ENCODE data around the gene VAV1. TPM values are rescaled to one million over a fixed set of nuclear protein-coding genes. Genes with fewer than 3 reads are reported as not detected.
A peak's percentile ranks its signal among the peaks of the same experiment; 100 is the strongest.

VAV1 gene
- total and polyA plus RNA-seq, 2 experiments from 2014 or later = not detected

DNA sequence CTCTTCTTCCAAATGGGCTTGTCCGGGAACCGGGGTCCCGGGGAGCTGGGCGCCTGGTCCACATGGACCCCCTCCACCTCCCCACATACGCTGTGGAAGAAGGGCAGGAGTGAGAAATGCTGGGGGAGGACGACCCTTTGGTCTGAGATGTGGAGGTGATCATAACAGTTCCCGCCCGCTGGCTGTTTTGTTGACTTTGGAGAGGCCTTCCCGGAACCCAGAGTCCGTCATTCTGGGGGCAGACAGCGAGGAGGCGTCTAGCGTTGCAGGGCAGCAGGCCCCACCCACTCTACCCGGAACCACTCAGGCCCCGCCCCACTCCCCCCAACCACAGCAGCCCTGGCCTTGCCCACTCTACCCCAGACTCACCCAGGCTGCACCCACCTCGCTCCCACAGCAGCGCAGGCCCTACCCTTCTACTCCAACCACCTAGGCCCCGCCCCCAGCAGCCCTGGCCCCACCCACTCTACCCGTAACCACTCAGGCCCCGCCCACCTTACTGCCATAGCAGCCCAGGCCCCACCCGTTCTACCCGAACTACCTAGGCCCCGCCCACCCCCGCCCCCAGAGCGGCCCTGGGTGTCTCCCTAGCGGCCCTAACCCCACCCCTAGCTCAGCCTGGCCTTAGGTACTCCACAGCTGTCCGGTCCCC is 42.2 kb upstream of the VAV1 start:
- Histone ChIP-seq H3K4me2 (ENCODE audit: unreplicated experiment) (no peak overlapping the region), H3K36me3 (ENCODE audit: low read depth) (no peaks in the 10 kb centered on the region), H3K9me3 (ENCODE audit: low read depth) (no peaks in the 10 kb centered on the region), H3K27me3 (replicated peaks; ENCODE audit: insufficient read depth) (no peaks in the 10 kb centered on the region), H3K4me3 (no peak overlapping the region), H3K9ac (no peak overlapping the region), H3K79me2 (ENCODE audit: insufficient read depth) (peaks cover 4% of the 10 kb centered on the region), H3F3A (ENCODE audit: insufficient read depth) (no peaks in the 10 kb centered on the region), H4K20me1 (ENCODE audit: insufficient read depth) (no peaks in the 10 kb centered on the region), H3K4me1 (ENCODE audit: insufficient read depth) (0 out of 2 replicates have a peak, but pooled peaks cover under 1% of the 10 kb centered on the region), H3K27ac (no peak overlapping the region), H2AFZ (no peak overlapping the region), H3K9me2 (ENCODE audit: insufficient read depth) (no peaks in the 10 kb centered on the region)
- TF ChIP-seq EZH2phosphoT487 (IDR thresholded peaks at IDR 0.05; ENCODE audit: insufficient read depth, low read depth) = no peak
- no peak for TF ChIP-seq EZH2 (IDR thresholded peaks at IDR 0.05; ENCODE audit: insufficient read depth, poor library complexity, severe bottlenecking)
- 79 to 99% methylated on average over 7 to 27 of the region's 27 CpGs for WGBS, 2 experiments (ENCODE audit: low coverage in 1 of 2, low lambda C conversion rate in 2 of 2, missing lambda C conversion rate in 2 of 2)
- peak; percentile 46 for DNase-seq
- in situ Hi-C loops (cut with MboI) = no loop called here

DNA sequence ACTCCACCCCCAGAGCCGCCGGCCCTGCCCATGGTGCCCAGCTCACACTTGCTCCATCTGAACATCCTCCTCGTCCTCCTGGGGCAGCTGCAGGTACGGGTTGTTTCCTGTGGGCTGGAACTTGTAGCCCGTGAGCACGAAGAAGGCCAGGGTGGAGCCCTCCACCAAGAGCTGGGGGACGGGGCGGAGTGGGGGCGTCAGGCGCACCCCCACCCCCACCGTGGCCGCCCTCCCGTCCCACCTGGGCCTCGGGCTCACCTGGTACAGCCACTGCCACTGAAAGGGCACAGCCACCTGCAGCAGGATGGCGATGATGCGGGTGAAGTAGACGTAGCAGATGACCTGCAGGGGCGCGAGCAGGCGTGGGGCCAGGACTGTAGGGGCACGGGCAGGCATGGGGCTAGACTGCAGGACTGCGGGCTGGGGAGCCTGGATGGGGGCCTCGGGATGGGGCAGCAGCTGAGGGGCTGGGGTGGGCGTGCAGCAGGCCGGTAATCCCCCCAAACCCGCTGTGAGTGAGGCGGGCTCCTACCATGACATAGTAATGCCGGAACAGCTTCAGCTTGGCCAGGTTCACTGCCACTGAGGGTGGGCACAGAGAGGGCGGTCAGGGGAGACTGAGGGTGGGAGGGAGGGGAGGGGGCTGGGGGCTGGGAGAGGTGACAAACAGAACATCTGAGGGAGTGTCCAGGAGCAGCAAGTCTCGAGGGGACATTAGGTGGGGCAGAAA is 41.4 kb upstream of the VAV1 start:
- Histone ChIP-seq H3K27me3 (replicated peaks; ENCODE audit: insufficient read depth) (no peaks in the 10 kb centered on the region), H3K4me1 (ENCODE audit: insufficient read depth) (0 out of 2 replicates have a peak, but pooled peaks cover 9% of the 10 kb centered on the region), H3K4me3 (no peak overlapping the region), H2AFZ (no peak overlapping the region), H3K4me2 (ENCODE audit: unreplicated experiment) (no peak overlapping the region), H3K9me2 (ENCODE audit: insufficient read depth) (no peaks in the 10 kb centered on the region), H3F3A (ENCODE audit: insufficient read depth) (peaks cover 4% of the 10 kb centered on the region; the same call in 1 of the 2 replicates), H4K20me1 (ENCODE audit: insufficient read depth) (no peaks in the 10 kb centered on the region), H3K27ac (no peak overlapping the region), H3K79me2 (ENCODE audit: insufficient read depth) (peaks cover 11% of the 10 kb centered on the region), H3K36me3 (ENCODE audit: low read depth) (no peaks in the 10 kb centered on the region), H3K9ac (no peak overlapping the region), H3K9me3 (ENCODE audit: low read depth) (no peaks in the 10 kb centered on the region)
- in situ Hi-C loops (cut with MboI) = no loop called here
- no peak for TF ChIP-seq EZH2phosphoT487 (IDR thresholded peaks at IDR 0.05; ENCODE audit: insufficient read depth, low read depth)
- DNase-seq = no peak
- 89 to 93% methylated on average over 18 to 30 of the region's 30 CpGs for WGBS, 2 experiments (ENCODE audit: low coverage in 1 of 2, low lambda C conversion rate in 2 of 2, missing lambda C conversion rate in 2 of 2)

DNA sequence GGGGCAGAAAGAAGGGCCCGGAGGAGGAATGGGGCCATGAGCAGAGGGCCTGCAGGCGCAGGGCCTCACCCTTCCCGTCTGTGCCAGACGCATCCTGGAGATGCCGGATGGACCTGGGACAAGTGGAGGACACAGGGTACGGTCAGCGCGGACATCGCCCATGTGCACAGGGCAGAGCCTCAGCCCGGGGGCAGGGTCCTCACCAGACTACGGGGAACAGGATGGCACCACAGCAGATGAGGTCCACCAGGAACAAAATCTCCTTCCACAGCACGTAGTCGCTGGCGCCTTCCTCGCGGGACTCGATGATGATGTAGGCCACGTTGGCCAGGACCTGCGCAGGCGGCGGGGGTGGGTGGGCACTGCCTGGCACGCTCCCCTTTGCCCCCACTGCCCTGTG is 40.7 kb upstream of the VAV1 start:
- Histone ChIP-seq H2AFZ (no peak overlapping the region), H3K27me3 (replicated peaks; ENCODE audit: insufficient read depth) (no peaks in the 10 kb centered on the region), H3F3A (ENCODE audit: insufficient read depth) (peaks cover 6% of the 10 kb centered on the region; the same call in 1 of the 2 replicates), H3K4me1 (ENCODE audit: insufficient read depth) (0 out of 2 replicates have a peak, but pooled peaks cover 10% of the 10 kb centered on the region), H3K79me2 (ENCODE audit: insufficient read depth) (peaks cover 11% of the 10 kb centered on the region), H3K4me2 (ENCODE audit: unreplicated experiment) (no peak overlapping the region), H3K9me2 (ENCODE audit: insufficient read depth) (no peaks in the 10 kb centered on the region), H3K9ac (no peak overlapping the region), H4K20me1 (ENCODE audit: insufficient read depth) (no peaks in the 10 kb centered on the region), H3K9me3 (ENCODE audit: low read depth) (no peaks in the 10 kb centered on the region), H3K27ac (no peak overlapping the region), H3K36me3 (ENCODE audit: low read depth) (no peaks in the 10 kb centered on the region), H3K4me3 (no peak overlapping the region)
- in situ Hi-C loops (cut with MboI) = no loop called here
- no peak for DNase-seq
- no peak for TF ChIP-seq EZH2 (IDR thresholded peaks at IDR 0.05; ENCODE audit: insufficient read depth, poor library complexity, severe bottlenecking)
- WGBS, 2 experiments (ENCODE audit: low coverage in 1 of 2, low lambda C conversion rate in 2 of 2, missing lambda C conversion rate in 2 of 2) = 82 to 86% methylated on average over 12 to 18 of the region's 22 CpGs

DNA sequence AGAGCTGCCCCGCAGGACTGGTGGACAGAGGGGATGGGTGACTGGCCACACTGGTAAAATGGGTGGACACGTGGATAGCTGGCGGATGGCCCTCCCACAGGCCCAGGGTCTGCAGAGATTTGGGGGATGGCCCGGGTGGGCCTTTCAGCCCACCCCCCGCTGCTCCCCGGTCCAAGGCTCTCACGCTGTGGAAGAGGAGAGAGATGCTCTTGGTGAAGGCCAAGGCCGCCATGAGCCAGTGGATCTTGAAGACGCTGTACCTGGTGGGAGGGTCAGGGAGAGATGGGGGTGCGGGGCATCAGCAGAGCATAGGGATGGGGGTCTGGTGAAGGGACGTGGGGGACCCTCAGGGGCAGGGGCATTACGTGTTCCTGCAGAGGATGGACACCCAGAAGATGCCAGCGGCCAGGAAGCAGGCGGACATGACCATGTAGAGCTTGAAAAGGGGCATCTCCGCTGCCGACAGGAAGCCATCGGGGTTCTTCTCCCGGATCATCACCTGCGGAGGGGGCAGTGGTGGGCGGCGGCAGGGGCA is 39.6 kb upstream of the VAV1 start:
- H3K36me3 ChIP-seq (ENCODE audit: low read depth) = no peaks in the 10 kb centered on the region
- no peaks in the 10 kb centered on the region for H3K27me3 ChIP-seq (replicated peaks; ENCODE audit: insufficient read depth)
- peaks cover 6% of the 10 kb centered on the region for H3F3A ChIP-seq (ENCODE audit: insufficient read depth)
- H3K9me3 ChIP-seq (ENCODE audit: low read depth) = no peaks in the 10 kb centered on the region
- no peak overlapping the region for H3K4me2 ChIP-seq (ENCODE audit: unreplicated experiment)
- in situ Hi-C loops (cut with MboI) = no loop called here
- H3K79me2 ChIP-seq (ENCODE audit: insufficient read depth) = peaks cover 11% of the 10 kb centered on the region
- TF ChIP-seq EZH2 (IDR thresholded peaks at IDR 0.05; ENCODE audit: insufficient read depth, poor library complexity, severe bottlenecking) (no peak), EZH2phosphoT487 (IDR thresholded peaks at IDR 0.05; ENCODE audit: insufficient read depth, low read depth) (no peak)
- no peaks in the 10 kb centered on the region for H4K20me1 ChIP-seq (ENCODE audit: insufficient read depth)
- no peak overlapping the region for H3K27ac ChIP-seq
- WGBS, 2 experiments (ENCODE audit: low coverage in 1 of 2, low lambda C conversion rate in 2 of 2, missing lambda C conversion rate in 2 of 2) = 83 to 90% methylated on average over 13 to 21 of the region's 21 CpGs
- DNase-seq = no peak
- peaks cover 11% of the 10 kb centered on the region; the same call in 1 of the 2 replicates for H3K4me1 ChIP-seq (ENCODE audit: insufficient read depth)
- no peak overlapping the region for H3K9ac ChIP-seq
- H3K9me2 ChIP-seq (ENCODE audit: insufficient read depth) = no peaks in the 10 kb centered on the region
- H3K4me3 ChIP-seq = no peak overlapping the region
- no peak overlapping the region for H2AFZ ChIP-seq
